Measurements from ENCODE around the gene CES3. TPM values are rescaled to one million over a fixed set of nuclear protein-coding genes. Genes with fewer than 3 reads are reported as not detected.

Gene CES3
- total RNA-seq, 1 donor from 2014 or later = 9.0 TPM

DNA sequence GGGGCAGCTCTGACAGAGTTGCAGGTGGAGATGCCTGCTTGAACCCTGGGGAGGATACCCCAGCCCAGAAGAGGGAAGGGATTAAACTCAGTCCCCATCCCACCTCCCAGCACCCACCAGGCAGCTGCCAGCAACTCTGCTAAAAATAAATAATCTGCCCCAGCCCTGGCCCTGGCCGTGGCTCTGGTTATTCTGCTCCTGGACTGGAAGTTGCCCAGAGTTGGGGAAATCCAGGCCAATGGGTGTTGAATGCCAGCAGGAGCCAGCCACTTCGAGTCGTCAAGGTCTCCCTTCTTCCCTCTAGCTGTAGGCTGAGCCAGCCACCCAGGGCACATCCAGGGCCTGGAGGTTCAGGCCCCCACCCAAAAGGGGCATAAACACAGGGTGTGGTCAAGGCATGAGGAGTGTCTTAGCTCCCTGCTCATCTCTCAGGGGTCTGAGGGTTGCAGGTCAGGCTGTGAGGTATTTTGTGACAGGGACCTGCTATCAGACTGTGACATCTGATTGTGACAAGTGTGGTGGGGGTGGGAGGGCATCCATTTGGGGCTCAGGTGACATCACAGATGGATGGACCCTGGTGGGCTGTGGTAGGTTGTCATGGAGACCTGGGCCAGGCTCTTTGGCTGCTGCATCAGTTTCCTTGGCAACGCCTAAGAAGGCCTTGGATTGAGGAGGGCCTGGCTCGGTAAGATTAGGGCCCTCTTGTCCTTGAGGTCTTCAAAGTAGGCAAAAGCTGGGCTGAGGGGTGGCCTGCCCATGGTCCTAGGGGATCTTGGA, 34.7 kb upstream of the CES3 start:
- intact Hi-C loops (cut with micrococcal nuclease) = loop anchor here (5.0 kb wide), 1 partner anchor 94 kb away; the partner anchor contains the start of gene NAE1

DNA sequence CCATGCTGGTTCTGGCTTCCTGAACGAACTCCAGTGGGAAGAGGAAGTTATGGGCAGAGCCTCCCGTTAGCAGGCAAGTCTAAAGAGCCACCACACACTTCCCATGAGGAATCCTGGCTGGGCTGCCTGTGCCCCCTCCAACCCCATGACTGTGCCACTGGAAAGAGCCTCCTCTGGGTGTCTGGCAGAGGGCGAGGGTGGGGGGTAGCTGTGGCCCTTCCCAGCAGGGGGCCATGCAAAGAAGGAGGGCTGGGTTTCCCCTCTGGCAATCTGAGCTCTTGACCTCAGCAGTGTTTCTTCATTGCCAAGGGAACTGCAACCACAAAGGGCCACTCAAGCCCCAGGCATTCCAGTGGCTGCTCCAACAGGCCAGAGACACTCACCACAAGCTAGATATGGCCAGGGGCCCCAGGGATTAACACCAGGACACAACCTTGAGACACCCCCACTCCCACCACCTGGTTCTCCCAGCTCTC, 34.1 kb upstream of the CES3 start:
- intact Hi-C loops (cut with micrococcal nuclease) = loop anchor here (5.0 kb wide), 1 partner anchor 95 kb away; the partner anchor contains the start of gene NAE1

DNA sequence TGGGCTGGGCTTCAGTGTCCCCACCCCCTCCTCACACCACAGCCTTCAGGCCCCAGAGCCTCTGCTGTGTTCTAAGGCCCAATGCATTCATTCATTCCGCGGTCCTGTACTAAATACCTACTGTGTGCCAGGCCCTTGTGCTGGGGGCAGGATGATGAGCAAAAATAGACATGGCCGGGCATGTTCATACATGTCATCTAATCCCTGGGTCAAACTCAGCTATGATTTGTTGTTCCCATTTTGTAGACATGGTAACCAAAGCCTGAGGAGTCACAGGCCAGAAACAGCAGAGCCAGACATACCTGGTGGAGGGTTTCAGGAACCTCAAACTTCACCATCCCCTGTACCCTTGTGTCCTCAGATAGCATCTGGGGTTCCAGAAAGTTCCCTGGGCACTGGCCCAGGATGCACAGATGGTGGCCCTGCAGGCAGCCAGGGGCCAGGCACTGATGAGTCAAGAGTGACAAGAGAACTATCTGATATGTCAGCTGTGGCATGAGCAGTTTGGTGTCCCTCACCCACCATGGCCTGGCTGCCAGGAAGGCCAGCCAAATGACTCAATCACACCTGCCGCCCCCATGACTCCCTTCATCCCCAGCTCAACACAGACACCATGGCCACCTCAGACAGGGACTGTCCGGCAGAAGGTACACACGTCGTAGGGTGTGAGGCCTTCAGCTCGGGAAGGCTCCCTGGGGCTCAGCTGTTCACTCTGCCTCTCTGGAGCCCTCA, 33.0 kb upstream of the CES3 start:
- intact Hi-C loops (cut with micrococcal nuclease) = loop anchor here (1.0 to 5.0 kb wide), 2 partner anchors 33 to 96 kb away; partner anchors contain the start of gene NAE1

DNA sequence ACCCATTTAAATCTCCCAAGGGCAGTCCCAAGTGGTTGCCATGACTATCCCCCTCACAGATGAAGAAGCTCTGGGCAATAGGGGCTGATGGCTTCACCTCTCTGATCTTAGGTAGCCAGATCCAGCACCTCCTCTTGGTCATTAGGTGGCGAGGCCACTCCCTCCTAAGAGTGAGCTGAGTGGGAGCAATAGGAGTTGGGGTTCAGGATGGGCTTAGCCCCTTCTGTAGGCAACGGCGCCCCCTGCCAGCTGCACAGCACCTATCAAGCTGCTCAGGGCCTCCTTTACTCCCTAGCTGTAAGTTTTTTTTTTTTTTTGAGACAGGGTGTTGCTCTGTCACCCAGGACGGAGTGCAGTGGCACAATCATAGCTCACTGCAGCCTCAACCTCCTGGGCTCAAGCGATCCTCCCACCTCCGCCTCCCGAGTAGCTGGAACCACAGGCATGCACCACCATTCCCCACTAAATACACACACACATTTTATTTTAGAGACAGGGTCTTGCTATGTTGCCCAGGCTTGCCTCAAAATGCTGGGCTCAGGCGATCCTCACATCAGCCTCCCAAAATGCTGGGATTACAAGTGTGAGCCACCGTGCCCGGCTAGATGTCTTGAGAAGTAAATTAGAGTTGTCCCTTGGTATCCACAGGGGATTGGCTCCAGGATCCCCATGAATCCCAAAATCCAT, 32.2 kb upstream of the CES3 start:
- intact Hi-C loops (cut with micrococcal nuclease) = loop anchor here (1.0 to 5.0 kb wide), 2 partner anchors 34 to 97 kb away; partner anchors contain the start of gene NAE1

DNA sequence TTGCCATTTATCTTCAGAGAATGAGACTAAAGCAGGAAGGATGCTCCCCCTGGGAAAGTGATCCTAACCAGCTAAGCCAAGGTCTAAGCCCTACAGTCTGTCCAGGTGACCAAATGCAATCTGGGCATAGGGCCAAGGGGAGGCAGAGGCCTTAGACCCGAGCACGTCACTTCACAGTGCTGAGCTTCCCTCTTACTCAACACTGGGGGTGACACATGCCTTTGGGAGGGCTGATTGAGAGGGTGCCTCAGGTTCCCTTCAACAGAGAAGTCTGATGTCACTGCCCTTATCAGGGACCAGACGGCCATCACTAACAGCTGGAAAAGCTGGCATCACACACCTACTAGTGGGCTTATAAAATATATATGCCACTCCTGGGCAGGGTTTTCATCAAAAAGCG, 30.9 kb upstream of the CES3 start:
- intact Hi-C loops (cut with micrococcal nuclease) = loop anchor here (5.0 kb wide), 1 partner anchor 787 kb away; the partner anchor contains the start of gene GFOD2

DNA sequence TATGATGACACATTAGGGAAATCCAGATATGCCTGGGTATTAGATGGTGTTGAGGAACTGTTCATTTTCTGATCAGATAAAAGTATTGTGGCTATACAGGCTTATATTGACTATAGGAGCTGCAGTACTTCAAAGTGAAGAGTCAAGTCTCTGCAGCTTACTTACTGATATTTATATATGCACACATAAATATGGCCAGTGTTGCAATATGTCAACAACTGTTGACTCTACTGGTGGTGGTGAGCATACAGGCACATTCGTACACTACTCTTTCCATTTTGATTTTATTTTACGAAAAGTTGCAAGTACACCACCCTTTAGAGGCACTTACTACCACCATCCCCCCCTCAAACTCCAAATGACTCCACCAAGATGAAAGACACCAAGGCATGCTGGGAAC, 29.4 kb upstream of the CES3 start:
- intact Hi-C loops (cut with micrococcal nuclease) = loop anchor here (5.0 kb wide), 1 partner anchor 786 kb away; the partner anchor contains the start of gene GFOD2

DNA sequence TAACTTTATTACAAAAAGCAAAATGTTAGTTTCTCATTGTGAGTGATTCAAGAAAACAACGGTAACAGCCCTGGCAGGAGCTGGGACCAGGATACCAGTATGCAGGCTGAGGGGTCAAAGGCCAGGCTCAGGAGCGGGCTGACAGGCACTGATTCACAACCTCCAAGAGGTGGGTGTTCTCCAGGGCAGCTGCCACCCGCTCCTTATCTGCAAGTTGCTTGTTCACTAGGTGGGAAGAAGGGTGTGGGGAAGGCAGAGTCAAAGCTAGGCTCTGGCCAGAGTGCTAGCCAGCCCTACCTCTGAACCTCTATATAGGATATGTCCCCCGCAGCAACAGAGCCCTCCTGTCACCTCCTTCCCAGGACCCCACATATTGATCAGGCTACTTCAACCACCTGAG, 29.0 kb upstream of the CES3 start:
- intact Hi-C loops (cut with micrococcal nuclease) = loop anchor here (5.0 kb wide), 1 partner anchor 785 kb away; the partner anchor contains the start of gene GFOD2

DNA sequence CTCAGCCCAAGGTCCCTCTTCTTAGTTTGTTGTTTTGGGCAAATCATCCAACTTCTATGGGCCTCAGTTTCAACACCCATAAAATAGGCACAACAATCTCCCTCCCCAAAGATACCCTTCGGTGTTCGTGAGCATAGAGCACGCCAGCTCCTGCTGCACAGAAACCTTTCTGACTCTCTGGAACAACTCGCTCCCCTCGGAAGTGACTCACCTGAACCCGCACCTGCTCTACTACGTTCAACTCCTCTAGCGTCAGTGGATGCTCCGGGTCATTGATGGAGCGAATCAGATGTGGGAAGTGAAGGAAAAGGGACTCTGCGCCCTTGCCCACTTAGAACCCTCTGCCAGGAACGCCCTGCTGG, 27.3 kb upstream of the CES3 start:
- intact Hi-C loops (cut with micrococcal nuclease) = loop anchor here (1.0 to 5.0 kb wide), 5 partner anchors 8 to 784 kb away; partner anchors contain the start of genes GFOD2, PDP2 and RRAD

DNA sequence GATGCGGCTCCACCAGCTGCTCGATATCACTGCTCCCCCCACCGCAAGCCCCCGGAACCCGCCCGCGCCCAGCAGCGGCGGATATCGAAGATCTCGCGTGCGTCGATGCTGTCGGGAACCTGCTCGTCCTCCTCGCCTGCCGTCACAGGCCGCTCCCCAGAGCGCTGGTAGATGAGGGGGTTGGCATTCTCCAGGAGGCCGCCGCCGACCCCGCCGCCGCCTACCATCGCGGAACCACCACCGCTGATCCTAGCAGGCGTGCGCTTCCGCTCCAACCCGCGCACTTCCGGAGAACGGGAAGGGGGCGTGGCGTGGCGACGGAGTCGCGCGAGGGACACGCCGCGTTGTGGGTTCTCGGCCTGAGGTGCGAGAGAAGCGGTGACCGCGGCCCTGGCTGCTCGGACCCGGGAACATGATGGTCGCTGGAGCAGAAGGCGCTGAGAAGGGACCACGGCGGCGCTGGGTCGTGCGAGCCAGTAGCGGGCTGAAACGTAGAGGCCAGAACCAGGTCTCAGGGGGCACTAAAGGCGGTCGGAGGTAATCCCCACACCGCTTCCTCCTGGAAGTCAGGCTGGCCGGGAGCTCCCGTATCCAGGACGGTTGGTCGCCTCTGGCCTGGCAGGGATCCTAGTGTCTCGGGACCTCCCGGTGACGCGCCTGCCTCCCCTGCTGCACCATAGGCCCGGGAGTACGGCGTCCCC, 26.8 kb upstream of the CES3 start, which contains the start of gene CIAO2B:
Gene CIAO2B (minus strand): TSS at position 265 of the 701 bp plus-strand sequence. CDS start 38 bp downstream, at position 227.
- intact Hi-C loops (cut with micrococcal nuclease) = loop anchor here (1.0 to 5.0 kb wide), 5 partner anchors 9 to 783 kb away; partner anchors contain the start of genes GFOD2, PDP2 and RRAD

DNA sequence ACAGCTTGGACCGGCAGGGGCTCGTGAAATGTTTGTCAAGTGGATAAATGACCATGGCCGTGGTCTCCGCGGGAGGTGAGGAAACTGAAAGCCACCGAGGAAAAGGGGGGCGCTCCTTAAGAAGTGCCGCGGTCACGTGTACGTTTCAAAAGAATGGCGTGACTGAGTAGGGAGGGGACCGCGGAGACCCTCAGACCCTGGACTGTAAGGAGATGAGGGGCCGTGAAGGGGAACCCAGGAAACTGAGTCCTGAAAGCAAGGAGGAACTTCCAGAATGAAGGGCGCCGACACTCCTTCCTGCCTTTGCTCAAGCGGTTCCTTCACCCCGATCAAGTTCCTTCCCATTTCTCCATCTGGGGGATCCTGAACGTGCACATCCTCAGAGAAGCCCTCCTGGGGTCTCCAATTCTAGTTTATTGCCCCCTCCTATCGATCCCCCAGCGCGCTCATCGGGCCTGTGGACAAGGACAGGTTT, 26.2 kb upstream of the CES3 start:
- intact Hi-C loops (cut with micrococcal nuclease) = loop anchor here (1.0 to 5.0 kb wide), 5 partner anchors 10 to 782 kb away; partner anchors contain the start of genes GFOD2, PDP2 and RRAD

DNA sequence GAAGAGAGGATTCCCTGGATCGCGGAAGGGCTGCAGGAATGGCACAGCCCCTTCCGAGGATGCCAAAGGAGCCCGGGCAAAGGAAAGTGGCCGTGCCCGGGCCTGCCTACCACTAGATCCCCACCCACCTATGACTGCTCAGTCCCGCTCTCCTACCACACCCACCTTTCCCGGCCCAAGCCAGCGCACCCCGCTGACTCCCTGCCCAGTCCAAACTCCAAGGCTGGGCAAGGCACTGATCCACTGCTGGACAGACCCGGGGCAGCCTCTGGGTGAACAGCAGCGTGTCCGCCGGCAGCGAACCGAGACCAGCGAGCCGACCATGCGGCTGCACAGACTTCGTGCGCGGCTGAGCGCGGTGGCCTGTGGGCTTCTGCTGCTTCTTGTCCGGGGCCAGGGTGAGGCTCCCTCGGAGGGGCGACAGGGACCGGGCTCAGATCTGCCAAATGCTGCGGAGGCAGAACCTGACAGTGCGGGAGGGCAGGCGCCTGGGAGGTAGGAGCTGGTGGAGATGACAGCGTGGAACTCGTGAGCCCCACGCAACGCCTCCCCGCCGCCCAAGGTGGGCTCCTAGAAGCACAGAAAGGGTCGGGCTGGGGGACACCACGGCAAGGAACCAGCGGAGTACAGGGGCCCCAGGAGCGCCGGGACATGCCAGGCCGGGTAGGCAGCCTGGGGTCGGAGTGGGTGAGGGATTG, 25.6 kb upstream of the CES3 start, which contains the start of gene CES2:
Gene CES2 (plus strand): TSS at position 203 of the 698 bp plus-strand sequence. CDS start 120 bp downstream, at position 323.
- intact Hi-C loops (cut with micrococcal nuclease) = loop anchor here (2.0 kb wide), 1 partner anchor 55 kb away; the partner anchor contains the start of gene PDP2

DNA sequence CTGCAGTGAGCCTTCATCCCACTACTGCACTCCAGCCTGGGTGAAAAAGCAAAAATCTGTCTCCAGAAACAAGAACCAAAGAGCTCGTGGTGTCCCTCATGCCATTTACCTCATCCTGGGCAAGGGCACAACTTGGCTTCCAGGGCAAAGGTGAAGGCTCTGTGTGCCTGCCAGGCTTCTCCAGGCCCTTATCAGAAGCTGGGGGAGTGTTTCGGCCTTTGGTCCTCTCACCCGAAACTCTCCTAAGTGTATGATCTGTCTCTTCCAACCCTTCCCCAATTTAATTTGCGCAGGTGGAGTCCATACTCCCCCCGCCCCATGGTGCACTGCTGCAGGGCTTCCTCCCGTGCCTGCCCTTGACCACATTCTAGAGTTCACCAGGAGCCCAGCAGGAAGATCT, 24.6 kb upstream of the CES3 start:
- intact Hi-C loops (cut with micrococcal nuclease) = no loop called here

DNA sequence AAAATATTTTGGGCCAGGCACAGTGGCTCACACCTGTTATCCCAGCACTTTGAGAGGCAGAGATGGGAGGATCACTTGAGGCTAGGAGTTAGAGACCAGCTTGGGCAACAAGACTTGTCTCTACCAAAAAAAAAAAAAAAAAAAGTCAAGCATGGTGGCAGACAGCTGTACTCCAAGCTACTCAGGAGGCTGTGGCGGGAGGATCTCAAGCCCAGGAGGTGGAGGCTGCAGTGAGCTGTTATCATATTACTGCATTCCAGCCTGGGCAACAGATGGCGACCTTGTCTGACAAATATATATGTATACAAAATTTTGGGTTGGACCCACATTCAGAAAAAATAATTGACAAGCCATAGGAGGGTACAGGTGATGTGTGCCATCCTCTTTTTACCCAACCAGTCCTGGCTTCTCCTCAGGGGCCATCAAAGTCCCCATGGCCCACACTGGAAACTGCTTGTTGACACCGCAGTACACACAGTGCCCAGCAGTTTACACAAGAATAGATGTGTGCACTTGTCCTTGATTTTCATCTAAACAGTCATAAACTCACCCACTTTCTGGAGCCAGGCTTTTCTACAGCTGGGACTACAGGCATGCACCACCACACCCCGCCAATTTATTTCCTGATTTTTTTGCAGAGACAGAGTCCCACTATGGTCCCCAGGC, 24.0 kb upstream of the CES3 start:
- intact Hi-C loops (cut with micrococcal nuclease) = no loop called here

DNA sequence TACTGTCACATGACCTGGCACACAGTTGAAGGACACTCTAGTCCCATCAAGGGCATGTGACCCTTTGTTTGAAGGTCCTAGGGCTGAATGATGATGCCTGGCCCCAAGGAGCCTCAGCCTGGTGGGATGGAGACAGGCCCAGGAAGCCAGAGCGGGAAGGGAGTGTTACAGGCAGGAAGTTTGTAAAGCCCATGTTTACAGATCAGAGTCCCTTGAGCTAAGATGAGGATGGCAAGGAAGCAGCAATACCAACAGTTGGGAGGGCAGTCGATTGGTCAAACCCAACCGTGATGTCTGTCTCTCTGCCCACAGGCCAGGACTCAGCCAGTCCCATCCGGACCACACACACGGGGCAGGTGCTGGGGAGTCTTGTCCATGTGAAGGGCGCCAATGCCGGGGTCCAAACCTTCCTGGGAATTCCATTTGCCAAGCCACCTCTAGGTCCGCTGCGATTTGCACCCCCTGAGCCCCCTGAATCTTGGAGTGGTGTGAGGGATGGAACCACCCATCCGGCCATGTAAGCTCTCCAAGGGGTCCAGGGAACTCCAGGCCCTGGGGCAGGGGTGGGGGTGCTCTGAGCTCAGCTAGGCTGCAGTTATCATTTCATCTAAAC, 23.2 kb upstream of the CES3 start:
- intact Hi-C loops (cut with micrococcal nuclease) = no loop called here

DNA sequence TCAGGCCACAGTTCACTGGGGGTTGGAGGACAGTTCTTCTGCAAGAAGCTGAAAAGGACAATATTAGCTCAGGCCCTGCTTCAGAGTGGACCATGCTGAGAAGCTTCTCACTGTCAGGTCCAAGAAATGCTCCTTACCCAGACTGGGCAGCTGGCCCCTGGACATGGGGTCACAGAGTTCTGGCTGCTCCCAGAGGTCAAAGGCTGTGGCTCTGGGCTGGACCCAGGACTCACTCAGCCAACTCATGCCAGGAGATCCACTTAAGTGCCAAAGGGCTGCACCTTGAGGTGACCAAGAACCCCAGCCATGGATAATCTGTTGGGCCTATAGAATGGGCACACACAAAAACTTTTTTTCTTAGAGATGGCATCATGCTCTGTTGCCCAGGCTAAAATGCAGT, 21.7 kb upstream of the CES3 start:
- intact Hi-C loops (cut with micrococcal nuclease) = no loop called here

DNA sequence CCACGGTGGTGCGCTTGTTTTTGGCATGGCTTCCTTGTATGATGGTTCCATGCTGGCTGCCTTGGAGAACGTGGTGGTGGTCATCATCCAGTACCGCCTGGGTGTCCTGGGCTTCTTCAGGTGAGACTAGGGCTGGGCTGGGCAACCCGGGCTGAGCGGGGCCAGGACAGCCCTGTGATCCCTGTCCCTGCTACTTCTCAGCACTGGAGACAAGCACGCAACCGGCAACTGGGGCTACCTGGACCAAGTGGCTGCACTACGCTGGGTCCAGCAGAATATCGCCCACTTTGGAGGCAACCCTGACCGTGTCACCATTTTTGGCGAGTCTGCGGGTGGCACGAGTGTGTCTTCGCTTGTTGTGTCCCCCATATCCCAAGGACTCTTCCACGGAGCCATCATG, 20.8 kb upstream of the CES3 start:
- intact Hi-C loops (cut with micrococcal nuclease) = no loop called here

DNA sequence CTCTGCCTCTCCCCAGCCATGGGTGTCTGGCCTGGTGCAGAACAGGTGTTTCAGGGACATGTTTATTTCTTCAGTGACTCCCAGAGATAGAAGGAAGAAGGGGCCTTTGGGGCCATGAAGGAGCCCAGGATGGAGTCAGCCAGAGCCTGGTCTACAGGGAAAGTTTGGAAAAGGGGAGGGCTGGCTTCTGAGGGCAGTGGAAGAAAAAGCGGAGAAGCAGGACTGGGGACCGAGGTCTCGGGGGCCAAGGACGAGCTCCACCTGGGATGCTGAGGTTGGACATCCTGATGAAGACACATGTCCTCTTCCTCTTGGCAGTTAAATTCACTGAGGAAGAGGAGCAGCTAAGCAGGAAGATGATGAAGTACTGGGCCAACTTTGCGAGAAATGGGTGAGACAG, 18.1 kb upstream of the CES3 start:
- intact Hi-C loops (cut with micrococcal nuclease) = no loop called here

DNA sequence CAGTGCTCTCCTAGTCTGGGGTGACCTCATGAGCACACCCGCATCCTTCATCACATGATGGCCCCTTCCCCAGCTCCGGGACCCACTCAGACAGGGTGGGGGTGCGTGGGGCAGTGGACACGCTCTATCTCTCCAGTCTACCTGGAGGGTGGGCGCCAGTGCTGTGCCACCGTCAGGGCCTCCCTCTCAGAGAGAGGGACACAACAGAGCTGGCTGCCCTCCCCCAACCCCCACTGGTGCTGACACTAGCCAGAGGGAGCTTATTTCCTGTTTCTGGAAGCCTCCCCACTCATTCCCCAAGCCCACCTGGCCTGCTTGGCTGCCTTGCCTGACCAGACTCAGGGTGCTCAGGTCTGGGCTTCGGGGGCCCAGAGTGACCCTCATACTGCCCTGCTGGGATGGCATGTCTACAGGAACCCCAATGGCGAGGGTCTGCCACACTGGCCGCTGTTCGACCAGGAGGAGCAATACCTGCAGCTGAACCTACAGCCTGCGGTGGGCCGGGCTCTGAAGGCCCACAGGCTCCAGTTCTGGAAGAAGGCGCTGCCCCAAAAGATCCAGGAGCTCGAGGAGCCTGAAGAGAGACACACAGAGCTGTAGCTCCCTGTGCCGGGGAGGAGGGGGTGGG, 17.5 kb upstream of the CES3 start:
- intact Hi-C loops (cut with micrococcal nuclease) = no loop called here
